ENCODE results near the gene PLAU.
"Not testable (repeated sequence)": the region's sequence is repeated elsewhere in the genome, so short reads cannot be mapped to it uniquely, and the experiment has no call there.

PLAU gene

DNA sequence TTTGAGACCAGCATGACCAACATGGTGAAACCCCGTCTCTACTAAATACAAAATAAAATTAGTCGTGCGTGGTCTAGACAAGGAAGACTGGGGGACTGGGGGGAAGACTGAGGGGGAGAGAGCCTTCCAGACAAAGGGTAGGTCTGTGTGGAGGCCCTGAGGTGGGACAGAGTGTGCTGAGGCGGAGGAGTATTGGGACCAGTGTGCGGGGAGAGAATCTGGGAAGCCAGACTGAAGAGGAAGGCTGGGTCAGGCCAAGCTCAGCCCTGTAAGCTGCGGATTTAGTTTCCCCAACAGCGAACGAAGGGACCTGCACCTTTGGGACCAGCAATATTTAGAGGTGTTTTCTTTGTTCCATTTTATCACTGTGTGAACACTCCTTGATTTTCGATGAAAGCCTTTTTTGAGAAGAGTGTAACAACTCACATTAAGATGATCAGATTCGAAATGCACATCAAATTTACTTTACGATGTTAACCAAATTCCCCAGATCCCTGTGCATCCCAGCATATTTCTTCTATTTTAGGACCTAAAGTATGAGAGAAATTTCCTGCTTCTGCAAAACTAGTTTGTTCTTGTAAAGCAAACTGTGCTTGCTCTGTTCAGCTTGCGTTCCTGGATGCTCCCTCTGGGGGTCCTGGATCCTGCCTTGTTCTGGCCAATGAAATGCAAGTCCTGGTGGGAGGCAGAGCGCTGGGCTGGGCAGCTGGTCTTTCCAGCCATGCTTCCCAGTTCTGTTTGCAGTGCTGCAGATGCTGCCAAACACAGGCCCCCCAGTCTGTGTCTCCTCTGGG is 39.4 kb downstream of the PLAU start:
- peak; percentile 73 for DNase-seq (ENCODE audit: low spot score)

DNA sequence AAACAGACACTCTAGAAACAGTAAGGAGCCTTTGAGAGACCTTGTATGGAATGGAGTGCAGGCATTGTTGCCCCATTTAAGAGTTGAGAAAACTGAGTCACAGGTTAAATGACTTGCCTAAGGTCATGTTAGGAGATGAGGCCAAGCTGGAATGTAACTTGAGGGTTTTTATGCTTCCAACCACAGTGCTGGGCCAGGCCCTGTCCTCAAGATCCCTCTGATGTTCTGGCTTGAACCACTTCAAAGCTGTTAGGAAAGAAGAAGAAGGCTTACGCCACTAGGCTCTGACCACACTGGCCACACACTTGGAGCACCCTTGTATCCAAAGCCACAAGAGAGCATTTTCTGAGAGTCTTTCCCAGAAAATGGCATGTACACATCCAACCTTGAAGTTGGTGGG is 42.7 kb downstream of the PLAU start:
- DNase-seq (ENCODE audit: low spot score) = no peak

DNA sequence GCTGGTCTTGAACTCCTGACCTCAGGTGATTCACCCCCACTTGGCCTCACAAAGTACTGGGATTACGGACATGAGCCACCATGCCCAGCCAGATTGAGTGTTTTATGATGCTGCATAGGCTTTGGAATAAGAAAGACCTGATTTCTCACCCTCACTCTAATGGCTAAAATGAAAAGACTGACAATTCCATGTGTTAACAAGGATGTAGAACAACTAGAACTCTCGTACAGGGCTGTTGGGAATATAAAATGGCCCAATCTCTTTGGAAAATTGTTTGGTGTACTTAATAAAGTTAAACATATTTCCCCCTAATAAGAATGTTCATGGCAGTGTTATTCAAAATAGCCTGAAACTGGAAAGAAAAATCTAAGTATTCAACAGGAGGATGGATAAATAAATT is 43.8 kb downstream of the PLAU start:
- no peak for DNase-seq (ENCODE audit: low spot score)

DNA sequence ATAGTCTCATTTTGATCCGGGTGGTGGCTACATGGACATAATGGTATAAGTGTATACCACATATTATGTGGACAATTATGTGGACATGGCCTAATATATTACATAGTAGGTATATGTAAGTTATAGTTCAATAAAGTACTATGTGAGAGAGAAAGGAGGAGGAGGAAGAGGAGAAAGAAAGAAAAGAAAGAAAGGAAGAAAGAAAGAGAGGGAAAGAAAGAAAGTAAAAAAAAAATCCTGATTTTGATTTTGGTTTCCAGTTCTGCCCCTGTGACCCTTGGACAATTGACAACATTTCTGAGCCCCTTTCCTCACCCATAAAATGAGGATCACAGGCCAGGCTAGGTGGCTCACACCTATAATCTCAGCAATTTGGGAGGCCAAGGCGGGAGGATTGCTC is 44.8 kb downstream of the PLAU start:
- no peak for DNase-seq (ENCODE audit: low spot score)

DNA sequence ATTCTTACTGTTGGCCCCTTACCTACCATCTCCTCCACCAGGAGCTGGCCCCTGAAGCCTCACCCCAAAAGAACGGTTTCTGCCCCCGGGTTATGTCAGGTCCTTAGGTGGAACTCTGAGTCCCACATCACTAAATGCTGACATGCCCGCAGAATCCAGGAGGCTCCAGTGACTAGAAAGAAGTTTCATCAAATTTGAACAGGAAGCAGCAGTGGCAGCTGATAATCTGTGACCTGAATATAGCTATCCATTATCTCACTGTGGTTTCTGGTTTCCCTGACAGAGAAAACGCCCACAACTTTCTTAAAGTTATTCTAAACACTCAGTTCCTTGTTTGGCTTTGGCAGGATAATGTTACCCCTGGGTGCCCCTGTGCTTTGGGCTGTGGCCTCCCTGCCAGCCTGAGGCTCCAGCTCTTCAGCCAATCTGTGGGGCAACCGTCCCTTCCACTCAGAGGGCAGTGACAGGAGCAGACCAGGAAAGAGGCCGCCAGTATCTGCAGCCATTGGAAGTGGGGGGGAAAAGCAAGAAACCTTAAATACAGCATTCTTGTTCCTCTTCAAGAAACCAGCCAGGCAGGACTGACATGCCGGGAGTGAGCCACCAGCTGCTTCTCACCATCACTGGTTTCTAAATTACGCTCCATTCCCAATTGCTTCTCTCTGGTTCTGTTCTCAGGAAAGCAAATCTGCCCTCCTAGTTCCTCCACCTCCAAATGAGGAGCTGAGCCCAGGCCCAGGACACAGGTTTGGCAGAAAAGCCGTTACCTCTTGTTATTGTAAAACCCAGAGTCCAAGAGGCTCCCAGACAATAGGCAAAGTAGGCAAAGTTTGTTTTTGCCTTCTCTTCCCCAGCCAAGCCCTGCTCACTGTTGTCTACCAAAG is 45.8 kb downstream of the PLAU start:
- no peak for DNase-seq (ENCODE audit: low spot score)

DNA sequence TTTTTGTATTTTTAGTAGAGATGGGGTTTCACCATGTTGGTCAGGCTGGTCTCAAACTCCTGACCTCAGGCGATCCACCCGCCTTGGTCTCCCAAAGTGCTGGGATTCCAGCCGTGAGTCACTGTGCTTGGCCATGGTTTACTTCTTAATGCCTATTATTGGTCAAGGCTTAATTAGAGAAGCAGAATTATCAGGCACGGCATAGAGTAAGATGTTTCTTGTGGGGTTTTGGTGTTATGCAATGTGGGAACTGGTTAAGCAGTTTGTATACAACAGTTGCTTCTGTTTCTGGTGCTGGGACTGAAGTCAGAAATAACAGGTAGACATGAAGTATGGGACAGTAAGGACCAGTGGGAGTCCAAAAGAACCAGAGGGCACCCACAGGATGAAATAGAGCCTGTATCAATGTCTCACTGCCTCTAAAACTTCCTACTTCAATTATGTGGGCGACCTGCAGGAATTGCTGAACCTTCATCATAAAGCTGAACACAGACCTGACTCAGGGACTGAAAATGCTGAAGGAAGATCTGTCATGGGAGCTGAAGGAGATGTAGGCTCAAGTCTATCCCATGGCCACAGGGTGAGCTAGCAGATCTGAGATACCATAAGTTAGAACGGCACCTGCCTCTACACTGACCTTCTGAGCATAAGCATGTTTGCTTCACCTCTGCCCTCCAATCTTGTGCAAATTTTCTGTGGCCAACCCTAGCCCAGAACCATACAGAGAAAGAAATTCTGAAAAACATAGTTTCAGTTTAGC is 48.7 kb downstream of the PLAU start:
- DNase-seq (ENCODE audit: low spot score) = no peak

DNA sequence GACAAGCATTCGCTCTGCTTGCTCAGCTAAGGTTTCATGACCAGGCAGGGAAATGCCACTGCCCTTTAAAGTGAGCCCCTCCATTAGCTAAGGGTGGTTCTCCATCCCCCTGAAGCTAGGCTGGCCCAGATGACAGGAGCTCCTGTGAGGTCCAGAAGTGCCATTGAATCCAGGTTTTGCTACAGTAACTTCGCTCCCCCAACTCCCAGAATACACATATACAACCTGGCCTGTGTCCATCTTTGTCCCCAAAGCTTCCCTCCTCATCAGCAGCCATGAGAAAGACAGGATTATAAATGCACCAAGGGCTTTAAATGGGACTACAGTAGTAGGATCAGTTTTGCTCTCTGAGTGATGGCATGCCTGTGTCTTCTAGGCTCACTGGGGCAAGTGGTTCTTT is 51.5 kb downstream of the PLAU start:
- no peak for DNase-seq (ENCODE audit: low spot score)

DNA sequence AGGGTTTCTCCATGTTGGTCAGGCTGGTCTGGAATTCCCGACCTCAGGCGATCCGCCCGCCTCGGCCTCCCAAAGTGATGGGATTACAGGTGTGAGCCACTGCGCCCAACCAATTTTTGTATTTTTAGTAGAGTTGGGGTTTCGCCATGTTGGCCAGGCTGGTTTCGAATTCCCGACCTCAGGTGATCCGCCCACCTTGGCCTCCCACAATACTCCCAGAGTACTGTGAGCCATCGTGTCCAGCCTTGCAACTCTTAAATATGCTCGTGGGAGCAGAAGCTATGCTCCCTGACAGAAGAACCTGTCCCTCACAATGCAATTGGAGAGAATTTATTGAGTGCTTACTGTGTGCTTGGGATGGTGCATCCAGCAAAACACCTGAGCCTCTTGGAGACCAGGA is 52.6 kb downstream of the PLAU start:
- DNase-seq (ENCODE audit: low spot score) = not testable (repeated sequence)

DNA sequence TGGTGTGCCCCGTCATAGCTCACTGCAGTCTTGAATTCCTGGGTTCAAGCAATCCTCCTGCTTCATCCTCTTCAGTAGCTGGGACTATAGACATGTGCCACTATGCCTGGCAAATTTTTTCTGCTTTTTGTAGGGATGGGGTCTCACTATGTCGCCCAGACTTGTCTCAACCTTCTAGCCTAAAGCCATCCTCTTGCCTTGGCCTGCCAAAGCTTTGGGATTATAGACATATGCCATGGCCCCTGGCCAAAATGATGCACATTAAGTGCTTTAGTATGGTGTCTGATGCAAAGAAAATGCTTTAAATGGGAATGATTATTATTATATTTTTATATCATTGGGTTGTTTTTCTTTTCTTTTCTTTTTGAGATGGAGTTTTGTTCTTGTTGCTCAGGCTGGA is 53.8 kb downstream of the PLAU start:
- DNase-seq (ENCODE audit: low spot score) = no peak

DNA sequence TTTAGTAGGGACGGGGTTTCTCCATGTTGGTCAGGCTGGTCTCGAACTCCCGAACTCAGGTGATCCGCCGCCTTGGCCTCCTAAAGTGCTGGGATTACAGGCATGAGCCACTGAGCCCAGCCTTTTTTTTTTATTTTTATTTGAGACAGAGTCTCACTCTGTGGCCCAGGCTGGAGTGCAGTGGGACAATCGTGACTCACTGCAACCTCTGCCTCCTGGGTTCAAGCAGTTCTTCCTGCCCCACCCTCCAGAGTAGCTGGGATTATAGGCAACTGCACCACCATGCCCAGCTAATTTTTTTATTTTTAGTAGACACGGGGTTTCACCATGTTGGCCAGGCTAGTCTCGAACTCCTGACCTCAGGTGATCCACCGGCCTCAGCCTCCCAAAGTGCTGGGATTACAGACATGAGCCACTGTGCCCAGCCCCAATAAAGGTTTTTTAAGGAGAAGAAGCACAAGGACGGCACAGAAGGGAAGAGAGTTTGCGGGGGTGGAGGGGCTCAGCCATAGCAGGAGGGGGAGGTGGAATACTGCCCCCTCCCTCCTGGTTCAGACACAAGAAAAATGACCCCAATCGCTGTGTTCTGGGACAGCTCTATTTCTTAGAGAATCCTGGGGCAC is 54.4 kb downstream of the PLAU start:
- not testable (repeated sequence) for DNase-seq (ENCODE audit: low spot score)

DNA sequence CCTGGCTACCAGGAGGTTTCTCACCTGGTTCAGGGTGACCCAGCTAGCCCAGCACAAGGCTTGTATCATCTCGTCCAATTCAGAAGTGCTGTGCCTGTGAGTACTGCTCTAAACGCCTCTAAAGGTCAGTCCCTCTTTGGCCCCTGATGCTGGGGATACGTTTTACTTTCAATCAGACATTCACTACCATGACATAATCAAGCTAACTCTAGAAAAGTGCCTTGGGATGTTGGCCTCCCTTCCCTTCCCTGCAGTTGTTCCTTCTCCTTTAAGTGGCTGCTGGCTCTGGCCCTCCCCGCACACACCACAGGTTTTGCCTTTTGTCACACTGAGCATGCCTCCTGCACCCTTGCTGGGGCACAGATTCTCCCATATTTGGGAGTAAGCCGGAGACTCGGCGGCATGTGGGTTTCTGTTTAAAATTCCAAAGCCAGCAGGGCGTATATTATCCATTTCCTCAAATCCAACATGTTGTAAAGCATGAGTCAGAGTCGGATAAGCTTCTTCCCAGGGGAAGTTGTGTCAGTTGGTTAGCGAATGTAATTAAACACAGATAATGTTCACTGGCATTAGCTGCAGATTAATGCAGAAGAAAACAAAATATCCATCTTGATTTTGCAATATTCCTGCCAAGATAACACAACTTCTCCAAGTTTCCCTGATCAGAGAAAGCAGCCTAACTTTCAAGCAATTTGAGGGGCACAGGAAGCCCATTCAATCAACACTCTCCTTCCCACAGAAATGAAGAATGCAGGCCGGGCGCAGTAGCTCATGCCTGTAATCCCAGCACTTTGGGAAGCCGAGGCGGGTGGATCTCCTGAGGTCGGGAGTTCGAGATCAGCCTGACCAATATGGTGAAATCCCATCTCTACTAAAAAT is 55.2 kb downstream of the PLAU start:
- DNase-seq (ENCODE audit: low spot score) = peak; percentile 89

DNA sequence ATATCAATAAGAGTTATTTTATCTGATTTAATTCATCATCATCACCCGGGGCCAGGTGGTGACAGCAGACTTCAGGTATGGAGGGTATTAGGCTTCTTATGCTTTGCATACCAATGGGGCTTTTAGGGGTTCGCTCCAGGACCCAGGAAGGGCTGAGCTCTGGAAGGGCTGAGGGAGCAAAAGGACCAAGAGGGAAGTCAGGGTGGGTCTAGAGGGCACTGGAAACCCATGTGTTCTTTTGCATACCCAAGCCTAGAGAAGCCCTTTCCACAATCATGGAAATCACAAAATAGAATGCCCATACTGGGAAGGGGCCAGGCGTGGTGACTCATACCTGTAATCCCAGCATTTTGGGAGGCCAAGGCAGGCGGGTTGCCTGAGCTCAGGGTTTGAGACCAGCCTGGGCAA is 56.1 kb downstream of the PLAU start:
- DNase-seq (ENCODE audit: low spot score) = no peak
